ENCODE measurements around the gene AP3B1. TPM values are rescaled to one million over a fixed set of nuclear protein-coding genes. Genes with fewer than 3 reads are reported as not detected.

AP3B1 gene
- total and polyA plus RNA-seq, 2 donors (not counting 3 experiments of a cell fraction or from before 2014, with no cell fraction given) = 31.6 to 46.7 TPM

- peaks cover 86% of the 10 kb centered on the region for H3K79me2 ChIP-seq (ENCODE audit: control insufficient read depth, insufficient read depth, low read length)
- no peaks in the 10 kb centered on the region for H3K9me3 ChIP-seq (replicated peaks; ENCODE audit: control insufficient read depth, insufficient read depth, low read length)
- no peak overlapping the region for H3K27ac ChIP-seq (ENCODE audit: insufficient read depth, low read depth, low read length)
- no peak overlapping the region for H3K4me2 ChIP-seq (ENCODE audit: insufficient read depth, low read length)
- CTCF ChIA-PET = interaction anchor here (0.5 to 2.5 kb wide), 5 partner anchors 10 to 610 kb away, joined by 3 to 9 read pairs (median 5); no protein-coding TSS in a partner anchor
- H3K9ac ChIP-seq (replicated peaks; ENCODE audit: extremely low read depth, insufficient read depth, low read length) = no peak overlapping the region
- TF ChIP-seq CTCF (IDR thresholded peaks at IDR 0.05; ENCODE audit: extremely low read depth in 1 of 2, insufficient read depth in 1 of 2, low read depth in 1 of 2, low read length in 2 of 2) = no peak
- TF ChIP-seq GATA2 (IDR thresholded peaks at IDR 0.05; ENCODE audit: insufficient read depth, insufficient read length, low read depth, low read length) = no peak
- TF ChIP-seq POLR2A (IDR thresholded peaks at IDR 0.05; ENCODE audit: low read depth, low read length) = no peak
- TF ChIP-seq MYC (IDR thresholded peaks at IDR 0.05; ENCODE audit: low read depth, low read length) = no peak
- TF ChIP-seq FOS (IDR thresholded peaks at IDR 0.05; ENCODE audit: borderline replicate concordance, insufficient read depth, low read length) = no peak
- no peak for TF ChIP-seq EZH2 (IDR thresholded peaks at IDR 0.05; ENCODE audit: borderline replicate concordance, low read depth, low read length, severe bottlenecking)
- no peak for TF ChIP-seq JUN (IDR thresholded peaks at IDR 0.05; ENCODE audit: borderline replicate concordance, insufficient read depth, insufficient read length, low read depth)
- no peak for TF ChIP-seq POLR2AphosphoS5 (IDR thresholded peaks at IDR 0.05; ENCODE audit: insufficient read depth, low read depth, low read length)
- TF ChIP-seq MAX (IDR thresholded peaks at IDR 0.05; ENCODE audit: insufficient read depth, insufficient read length) = no peak
- DNase-seq (ENCODE audit: low read depth, low spot score) = no peak
- no peaks in the 10 kb centered on the region for H3K9me1 ChIP-seq (replicated peaks; ENCODE audit: control insufficient read depth, extremely low read depth, insufficient read depth, low read length)
- intact Hi-C loops (cut with micrococcal nuclease) = loop anchor here (10.0 kb wide), 2 partner anchors 415 to 645 kb away; no protein-coding TSS in a partner anchor
- POLR2A ChIA-PET = interaction anchor here (0.7 kb wide), 1 partner anchor 10 kb away, joined by 3 read pairs; no protein-coding TSS in a partner anchor
- dilution Hi-C loops (cut with MboI; ENCODE audit: extremely low pct_ligation_motif_present, low sequenced_read_pairs) = no loop called here
- H2AFZ ChIP-seq (ENCODE audit: low read depth, low read length) = no peak overlapping the region
- H3K27me3 ChIP-seq (ENCODE audit: control insufficient read depth in 2 of 2, insufficient read depth in 2 of 2, low read length in 2 of 2) = no peaks in the 10 kb centered on the region
- H3K36me3 ChIP-seq (ENCODE audit: control insufficient read depth in 2 of 2, extremely low read depth in 1 of 2, insufficient read depth in 2 of 2, low read length in 2 of 2) = no peaks in the 10 kb centered on the region
- FAIRE-seq = no peak
- H3K4me1 ChIP-seq (ENCODE audit: control insufficient read depth, extremely low read depth, insufficient read depth, low read length) = peaks cover 34% of the 10 kb centered on the region
- no peak overlapping the region for H3K4me3 ChIP-seq (replicated peaks in 1 of 3; ENCODE audit: insufficient read depth in 1 of 3, low read depth in 1 of 3, low read length in 3 of 3)
- peaks cover 6% of the 10 kb centered on the region for H4K20me1 ChIP-seq (replicated peaks; ENCODE audit: control insufficient read depth, extremely low read depth, insufficient read depth, low read length)
- no TSS peak for BruUV-seq (replicated peaks)
These were observed 4.6 kb downstream of the AP3B1 start for GRCh38 chr5:78289911-78290310.

Measured in endothelial cell of umbilical vein (primary cell).